IMR-90 (cell line): ENCODE results near the gene TMEM233. TPM values are rescaled to one million over a fixed set of nuclear protein-coding genes. Genes with fewer than 3 reads are reported as not detected.

Source experiments
- ATAC-seq: fragments of 200-7000 bp; cut with Tn5 transposase; 2 replicates; pipeline ENCODE4 v1.9.1; 2020; ENCODE audit warnings: low read depth, mild to moderate bottlenecking, moderate library complexity
- BruUV-seq: library from RNA; stranded (reverse); fragments of 400-500 nt; replicated peaks from 2 replicates; lab custom pipeline; 2021; lab: Mats Ljungman, UMichigan
- CTCF ChIA-PET: fragments of 300-600 bp; formaldehyde crosslinking; extraction: SDS; loops from one replicate; lab custom pipeline; 2021; ENCODE audit warnings: antibody characterized with exemption; lab: Yijun Ruan, JAX
- POLR2A ChIA-PET: fragments of 300-600 bp; sonication (Branson Sonifier 250); formaldehyde crosslinking; loops from one replicate; lab custom pipeline; 2022; ENCODE audit warnings: antibody characterized with exemption; ENCODE audit not compliant: unreplicated experiment; lab: Charles Lee
- DNase-seq: peaks from one replicate; pipeline ENCODE4 v3.0.0; 2013
- H2AFZ ChIP-seq: replicated peaks from 2 replicates; pipeline ENCODE3; 2013; ENCODE audit warnings: low read length, mild to moderate bottlenecking; ENCODE audit not compliant: poor library complexity
- H2AK5ac ChIP-seq: 2 replicates; pipeline ENCODE4 v1.6.1; 2013; ENCODE audit warnings: low read depth, low read length, inconsistent platforms
- H2AK9ac ChIP-seq: replicated peaks from 2 replicates; pipeline ENCODE3; 2013; ENCODE audit warnings: mild to moderate bottlenecking, low read depth, low read length, moderate library complexity; ENCODE audit not compliant: poor library complexity
- H2BK120ac ChIP-seq: 2 replicates; pipeline ENCODE4 v1.6.1; 2013; ENCODE audit warnings: low read depth, low read length, inconsistent platforms
- H2BK15ac ChIP-seq: 3 replicates; pipeline ENCODE4 v1.6.1; 2013; ENCODE audit warnings: low read depth, low read length, inconsistent platforms
- H2BK20ac ChIP-seq: 2 replicates; pipeline ENCODE4 v1.6.1; 2013; ENCODE audit warnings: low read depth, mild to moderate bottlenecking, inconsistent platforms, low read length, moderate library complexity
- H2BK5ac ChIP-seq: 2 replicates; pipeline ENCODE4 v1.6.1; 2013; ENCODE audit warnings: mild to moderate bottlenecking, low read depth, low read length, inconsistent platforms; ENCODE audit not compliant: poor library complexity, severe bottlenecking
- H3K14ac ChIP-seq: replicated peaks from 2 replicates; pipeline ENCODE4 v1.6.1; 2013; ENCODE audit warnings: low read depth, low read length, inconsistent platforms
- H3K18ac ChIP-seq: 2 replicates; pipeline ENCODE4 v1.6.1; 2013; ENCODE audit warnings: low read depth, low read length, control low read depth
- H3K23ac ChIP-seq: 2 replicates; pipeline ENCODE4 v1.6.1; 2013; ENCODE audit warnings: low read depth, low read length, inconsistent platforms
- H3K27ac ChIP-seq: 2 replicates; pipeline ENCODE4 v1.5.1; 2013; ENCODE audit warnings: mild to moderate bottlenecking, control low read depth, low read length; ENCODE audit not compliant: insufficient read depth
- H3K27me3 ChIP-seq: 2 replicates; pipeline ENCODE4 v1.6.1; 2013; ENCODE audit warnings: low read length; ENCODE audit not compliant: control insufficient read depth, insufficient read depth
- H3K36me3 ChIP-seq: 2 replicates; pipeline ENCODE4 v1.6.1; 2013; ENCODE audit warnings: low read length, mixed read lengths; ENCODE audit not compliant: control insufficient read depth, insufficient read depth
- H3K4ac ChIP-seq: 2 replicates; pipeline ENCODE4 v1.6.1; 2013; ENCODE audit warnings: low read depth, low read length, inconsistent platforms
- H3K4me1 ChIP-seq: 2 replicates; pipeline ENCODE4 v1.6.1; 2013; ENCODE audit warnings: low read length, mixed read lengths; ENCODE audit not compliant: control insufficient read depth, insufficient read depth
- H3K4me2 ChIP-seq: 2 replicates; pipeline ENCODE4 v1.6.1; 2013; ENCODE audit warnings: low read depth, mild to moderate bottlenecking, control low read depth, low read length, moderate library complexity
- H3K4me3 ChIP-seq: 2 replicates; pipeline ENCODE4 v1.5.1; 2013; ENCODE audit warnings: low read depth, mild to moderate bottlenecking, control low read depth, low read length, moderate library complexity; ENCODE audit not compliant: insufficient read depth
- H3K56ac ChIP-seq: 2 replicates; pipeline ENCODE4 v1.6.1; 2013; ENCODE audit warnings: low read length, inconsistent platforms; ENCODE audit not compliant: insufficient read depth; ENCODE audit errors: extremely low read depth
- H3K79me1 ChIP-seq, 2 experiments: 2 replicates each; pipeline ENCODE4 v1.6.1; 2013; ENCODE audit warnings: low read length in 2 of 2, inconsistent platforms in 1 of 2, low read depth in 1 of 2
- H3K9ac ChIP-seq: 2 replicates; pipeline ENCODE4 v1.6.1; 2013; ENCODE audit warnings: low read depth, low read length, control low read depth
- H3K9me1 ChIP-seq: 2 replicates; pipeline ENCODE4 v1.6.1; 2013; ENCODE audit warnings: low read length, inconsistent platforms; ENCODE audit not compliant: insufficient read depth
- H3K9me3 ChIP-seq: 2 replicates; pipeline ENCODE4 v1.6.1; 2013; ENCODE audit warnings: low read length; ENCODE audit not compliant: control insufficient read depth, insufficient read depth
- H4K20me1 ChIP-seq: 2 replicates; pipeline ENCODE4 v1.6.1; 2013; ENCODE audit warnings: low read length, inconsistent platforms; ENCODE audit not compliant: insufficient read depth
- H4K5ac ChIP-seq: 2 replicates; pipeline ENCODE4 v1.6.1; 2013; ENCODE audit warnings: mild to moderate bottlenecking, low read depth, low read length, control low read depth
- H4K8ac ChIP-seq, 2 experiments: 2 replicates each; pipeline ENCODE4 v1.6.1; 2013; ENCODE audit warnings: low read depth in 2 of 2, low read length in 2 of 2, control low read depth in 1 of 2, inconsistent platforms in 1 of 2
- H4K91ac ChIP-seq: 2 replicates; pipeline ENCODE4 v1.6.1; 2013; ENCODE audit warnings: low read depth, low read length, inconsistent platforms; ENCODE audit not compliant: insufficient read depth
- BHLHE40 ChIP-seq: fragments of 150-350 bp; IDR thresholded peaks from 2 replicates; pipeline ENCODE4 v1.6.1; 2016; ENCODE audit warnings: mild to moderate bottlenecking, low read depth, low read length
- CEBPB ChIP-seq: IDR thresholded peaks from 2 replicates; pipeline ENCODE4 v1.6.1; 2012; ENCODE audit warnings: low read depth, low read length, improper control_type of control experiment
- CHD1 ChIP-seq: IDR thresholded peaks from 2 replicates; pipeline ENCODE4 v1.6.1; 2012; ENCODE audit warnings: low read depth, low read length, improper control_type of control experiment
- FOS ChIP-seq: fragments of 150-350 bp; IDR thresholded peaks from 2 replicates; pipeline ENCODE4 v1.6.1; 2016; ENCODE audit warnings: low read depth, low read length
- MAFK ChIP-seq: IDR thresholded peaks from 2 replicates; pipeline ENCODE4 v1.6.1; 2012; ENCODE audit warnings: low read depth, low read length, improper control_type of control experiment
- MAZ ChIP-seq: IDR thresholded peaks from 2 replicates; pipeline ENCODE4 v1.6.1; 2012; ENCODE audit warnings: low read depth, mild to moderate bottlenecking, low read length, improper control_type of control experiment, moderate library complexity, borderline replicate concordance
- MXI1 ChIP-seq: IDR thresholded peaks from 2 replicates; pipeline ENCODE4 v1.6.1; 2012; ENCODE audit warnings: low read depth, mild to moderate bottlenecking, low read length, moderate library complexity, borderline replicate concordance
- NFE2L2 ChIP-seq: fragments of 150-350 bp; IDR thresholded peaks from 2 replicates; pipeline ENCODE4 v1.6.1; 2016; ENCODE audit warnings: low read depth, mild to moderate bottlenecking, low read length
- POLR2A ChIP-seq: IDR thresholded peaks from 2 replicates; pipeline ENCODE4 v1.6.1; 2012; ENCODE audit warnings: mild to moderate bottlenecking, low read depth, low read length
- RAD21 ChIP-seq: IDR thresholded peaks from 2 replicates; pipeline ENCODE4 v1.6.1; 2012; ENCODE audit warnings: low read length, improper control_type of control experiment
- RCOR1 ChIP-seq: IDR thresholded peaks from 2 replicates; pipeline ENCODE4 v1.6.1; 2012; ENCODE audit warnings: mild to moderate bottlenecking, low read length, improper control_type of control experiment; ENCODE audit not compliant: insufficient replicate concordance
- RFX5 ChIP-seq: IDR thresholded peaks from 2 replicates; pipeline ENCODE4 v1.8.0; 2012; ENCODE audit warnings: low read depth, mild to moderate bottlenecking, low read length, moderate library complexity
- SMC3 ChIP-seq: fragments of 150-350 bp; IDR thresholded peaks from 2 replicates; pipeline ENCODE4 v1.6.1; 2016; ENCODE audit warnings: low read depth, mild to moderate bottlenecking, antibody characterized with exemption, low read length, moderate library complexity
- WGBS, 2 experiments: methylation state at CpG; one replicate each; pipeline versions ENCODE4 v1.1.5 to v1.1.7; 2013; ENCODE audit warnings: missing lambda C conversion rate in 2 of 2; ENCODE audit not compliant: insufficient read length in 1 of 2; ENCODE audit errors: extremely low coverage in 2 of 2; 5-methylcytosine and 5-hydroxymethylcytosine counted together
- dilution Hi-C: fragments of 300-500 bp; cut with HindIII; formaldehyde crosslinking; loops from one replicate; pipeline ENCODE4 v1.14.3; 2018; ENCODE audit warnings: low sequenced_read_pairs; ENCODE audit not compliant: unreplicated experiment
- in situ Hi-C: fragments of 300-500 bp; cut with MboI; formaldehyde crosslinking; loops from 3 replicates; pipeline ENCODE4 v1.14.3; 2019; ENCODE audit warnings: low sequenced_read_pairs, inconsistent platforms, mixed read lengths
- intact Hi-C: fragments of 100-400 bp; cut with micrococcal nuclease; formaldehyde crosslinking; loops from 2 replicates; pipeline ENCODE4 v1.10.0; 2022
- polyA plus RNA-seq, 3 experiments: library from polyadenylated mRNA; depleted of rRNA; stranded (reverse); fragments of >200 nt; gene quantifications; 2 replicates each; pipeline ENCODE4 v1.2.3, GENCODE V29; 2012; ENCODE audit warnings: low replicate concordance in 1 of 3
- total RNA-seq: library from RNA; depleted of rRNA; stranded (reverse); fragments of >200 nt; gene quantifications from 2 replicates; pipeline ENCODE4 v1.2.3, GENCODE V29; 2012
- TF ChIP-seq, protein P1 (sequence below): fragments of 150-350 bp; IDR thresholded peaks from 2 replicates; pipeline ENCODE4 v1.6.1; 2017; ENCODE audit warnings: mild to moderate bottlenecking, antibody characterized with exemption, low read length, low read depth
- TF ChIP-seq, protein P2 (sequence below): conservative IDR thresholded peaks from 2 replicates; pipeline ENCODE4 v1.5.1; 2012; ENCODE audit warnings: mild to moderate bottlenecking, low read depth, low read length, improper control_type of control experiment
- TF ChIP-seq, protein P3 (sequence below): fragments of 150-350 bp; IDR thresholded peaks from 2 replicates; pipeline ENCODE4 v1.6.1; 2016; ENCODE audit warnings: low read depth, mild to moderate bottlenecking, low read length, moderate library complexity, borderline replicate concordance

TMEM233 gene
- total and polyA plus RNA-seq, 2 of the 4 experiments (the other 2 are of a cell fraction) = not detected

DNA sequence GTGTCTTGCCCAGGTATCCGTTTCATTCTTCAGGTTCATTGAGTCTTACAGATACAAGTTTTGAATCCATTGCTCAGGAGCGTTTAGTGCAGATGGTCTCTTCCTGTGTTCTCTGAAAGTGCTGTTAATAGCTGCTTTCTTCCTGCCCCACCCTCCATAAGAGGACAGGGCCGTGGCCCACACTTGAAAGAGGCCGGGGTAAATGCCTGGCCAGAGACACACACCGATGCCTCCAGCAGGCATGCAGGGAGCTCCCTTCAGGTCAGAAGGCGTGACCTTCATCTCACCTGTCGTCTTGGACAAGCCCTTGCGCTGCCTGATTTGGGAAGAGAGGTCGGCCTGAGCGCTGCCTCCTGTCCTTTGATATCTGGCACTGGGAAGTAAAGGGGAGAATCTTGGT is 85.9 kb downstream of the TMEM233 start:
- 83% methylated on average over 3 of the region's 10 CpGs; no CpG with 5 or more reads in 1 of the 2 experiments for WGBS, 2 experiments
- H3K56ac ChIP-seq = no peak overlapping the region
- peaks cover 62% of the 10 kb centered on the region for H3K36me3 ChIP-seq
- no peak overlapping the region for H2BK5ac ChIP-seq
- no peak for TF ChIP-seq RCOR1
- no peak for TF ChIP-seq CHD1
- TF ChIP-seq, protein P1, sequence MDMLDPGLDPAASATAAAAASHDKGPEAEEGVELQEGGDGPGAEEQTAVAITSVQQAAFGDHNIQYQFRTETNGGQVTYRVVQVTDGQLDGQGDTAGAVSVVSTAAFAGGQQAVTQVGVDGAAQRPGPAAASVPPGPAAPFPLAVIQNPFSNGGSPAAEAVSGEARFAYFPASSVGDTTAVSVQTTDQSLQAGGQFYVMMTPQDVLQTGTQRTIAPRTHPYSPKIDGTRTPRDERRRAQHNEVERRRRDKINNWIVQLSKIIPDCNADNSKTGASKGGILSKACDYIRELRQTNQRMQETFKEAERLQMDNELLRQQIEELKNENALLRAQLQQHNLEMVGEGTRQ = no peak
- no peak for TF ChIP-seq NFE2L2
- TF ChIP-seq RAD21 = no peak
- TF ChIP-seq BHLHE40 = no peak
- TF ChIP-seq MXI1 = no peak
- TF ChIP-seq MAZ = no peak
- no peak for TF ChIP-seq SMC3
- TF ChIP-seq RFX5 = no peak
- TF ChIP-seq, protein P2, sequence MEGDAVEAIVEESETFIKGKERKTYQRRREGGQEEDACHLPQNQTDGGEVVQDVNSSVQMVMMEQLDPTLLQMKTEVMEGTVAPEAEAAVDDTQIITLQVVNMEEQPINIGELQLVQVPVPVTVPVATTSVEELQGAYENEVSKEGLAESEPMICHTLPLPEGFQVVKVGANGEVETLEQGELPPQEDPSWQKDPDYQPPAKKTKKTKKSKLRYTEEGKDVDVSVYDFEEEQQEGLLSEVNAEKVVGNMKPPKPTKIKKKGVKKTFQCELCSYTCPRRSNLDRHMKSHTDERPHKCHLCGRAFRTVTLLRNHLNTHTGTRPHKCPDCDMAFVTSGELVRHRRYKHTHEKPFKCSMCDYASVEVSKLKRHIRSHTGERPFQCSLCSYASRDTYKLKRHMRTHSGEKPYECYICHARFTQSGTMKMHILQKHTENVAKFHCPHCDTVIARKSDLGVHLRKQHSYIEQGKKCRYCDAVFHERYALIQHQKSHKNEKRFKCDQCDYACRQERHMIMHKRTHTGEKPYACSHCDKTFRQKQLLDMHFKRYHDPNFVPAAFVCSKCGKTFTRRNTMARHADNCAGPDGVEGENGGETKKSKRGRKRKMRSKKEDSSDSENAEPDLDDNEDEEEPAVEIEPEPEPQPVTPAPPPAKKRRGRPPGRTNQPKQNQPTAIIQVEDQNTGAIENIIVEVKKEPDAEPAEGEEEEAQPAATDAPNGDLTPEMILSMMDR = no peak
- TF ChIP-seq MAFK = no peak
- no peak for TF ChIP-seq POLR2A
- no peak for TF ChIP-seq CEBPB
- TF ChIP-seq, protein P3, sequence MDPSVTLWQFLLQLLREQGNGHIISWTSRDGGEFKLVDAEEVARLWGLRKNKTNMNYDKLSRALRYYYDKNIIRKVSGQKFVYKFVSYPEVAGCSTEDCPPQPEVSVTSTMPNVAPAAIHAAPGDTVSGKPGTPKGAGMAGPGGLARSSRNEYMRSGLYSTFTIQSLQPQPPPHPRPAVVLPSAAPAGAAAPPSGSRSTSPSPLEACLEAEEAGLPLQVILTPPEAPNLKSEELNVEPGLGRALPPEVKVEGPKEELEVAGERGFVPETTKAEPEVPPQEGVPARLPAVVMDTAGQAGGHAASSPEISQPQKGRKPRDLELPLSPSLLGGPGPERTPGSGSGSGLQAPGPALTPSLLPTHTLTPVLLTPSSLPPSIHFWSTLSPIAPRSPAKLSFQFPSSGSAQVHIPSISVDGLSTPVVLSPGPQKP = no peak
- no peak for TF ChIP-seq FOS
- no peak overlapping the region for H2AK5ac ChIP-seq
- H3K79me1 ChIP-seq = no peaks in the 10 kb centered on the region; a peak in 1 of 4 replicates
- intact Hi-C loops (no loop called here), in situ Hi-C loops (no loop called here), dilution Hi-C loops (no loop called here)
- no peak overlapping the region for H2BK120ac ChIP-seq
- no peak overlapping the region for H3K14ac ChIP-seq
- H3K4me2 ChIP-seq = no peak overlapping the region
- H4K20me1 ChIP-seq = no peaks in the 10 kb centered on the region
- POLR2A ChIA-PET = no interaction called here
- H3K4me3 ChIP-seq = no peak overlapping the region
- H3K4ac ChIP-seq = no peak overlapping the region
- H2BK20ac ChIP-seq = no peak overlapping the region
- DNase-seq (no peak), ATAC-seq (no peak)
- H4K8ac ChIP-seq = no peak overlapping the region
- CTCF ChIA-PET = no interaction called here
- no peak overlapping the region for H2AFZ ChIP-seq
- H3K9me3 ChIP-seq = no peaks in the 10 kb centered on the region
- no peak overlapping the region for H4K91ac ChIP-seq
- no peaks in the 10 kb centered on the region for H3K4me1 ChIP-seq
- H3K9ac ChIP-seq = no peak overlapping the region
- no peak overlapping the region for H3K23ac ChIP-seq
- no peaks in the 10 kb centered on the region for H3K27me3 ChIP-seq
- no peaks in the 10 kb centered on the region; the same call in 1 of the 2 replicates for H3K9me1 ChIP-seq
- no peak overlapping the region for H3K18ac ChIP-seq
- H4K5ac ChIP-seq = no peak overlapping the region
- no peak overlapping the region for H3K27ac ChIP-seq
- H2BK15ac ChIP-seq = no peak overlapping the region
- no TSS peak for BruUV-seq
- no peak overlapping the region for H2AK9ac ChIP-seq
